ENCODE measurements around the gene SPACA7.

DNA sequence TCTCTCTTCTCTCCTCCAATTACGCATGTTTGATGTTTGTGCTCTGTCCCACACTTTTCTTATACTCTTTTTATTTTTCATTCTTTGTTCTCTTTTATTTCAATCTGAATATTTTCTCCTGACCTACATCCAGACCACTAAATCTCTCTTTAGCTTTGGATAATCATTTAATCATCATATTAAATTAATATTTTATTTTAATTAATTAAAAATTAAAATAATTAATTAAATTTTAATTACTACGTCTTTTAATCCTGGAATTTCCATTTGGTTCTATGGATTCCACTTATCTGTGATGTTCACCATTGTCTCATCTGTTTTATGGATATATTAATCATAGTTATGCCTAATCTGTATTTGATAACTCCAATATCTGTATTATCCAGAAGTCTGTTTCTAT, 62.4 kb downstream of the SPACA7 start:
- TF ChIP-seq, protein P1, sequence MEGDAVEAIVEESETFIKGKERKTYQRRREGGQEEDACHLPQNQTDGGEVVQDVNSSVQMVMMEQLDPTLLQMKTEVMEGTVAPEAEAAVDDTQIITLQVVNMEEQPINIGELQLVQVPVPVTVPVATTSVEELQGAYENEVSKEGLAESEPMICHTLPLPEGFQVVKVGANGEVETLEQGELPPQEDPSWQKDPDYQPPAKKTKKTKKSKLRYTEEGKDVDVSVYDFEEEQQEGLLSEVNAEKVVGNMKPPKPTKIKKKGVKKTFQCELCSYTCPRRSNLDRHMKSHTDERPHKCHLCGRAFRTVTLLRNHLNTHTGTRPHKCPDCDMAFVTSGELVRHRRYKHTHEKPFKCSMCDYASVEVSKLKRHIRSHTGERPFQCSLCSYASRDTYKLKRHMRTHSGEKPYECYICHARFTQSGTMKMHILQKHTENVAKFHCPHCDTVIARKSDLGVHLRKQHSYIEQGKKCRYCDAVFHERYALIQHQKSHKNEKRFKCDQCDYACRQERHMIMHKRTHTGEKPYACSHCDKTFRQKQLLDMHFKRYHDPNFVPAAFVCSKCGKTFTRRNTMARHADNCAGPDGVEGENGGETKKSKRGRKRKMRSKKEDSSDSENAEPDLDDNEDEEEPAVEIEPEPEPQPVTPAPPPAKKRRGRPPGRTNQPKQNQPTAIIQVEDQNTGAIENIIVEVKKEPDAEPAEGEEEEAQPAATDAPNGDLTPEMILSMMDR (IDR thresholded peaks at IDR 0.05; ENCODE audit: insufficient read depth, low read length, poor library complexity, severe bottlenecking): no peak
- TF ChIP-seq EZH2phosphoT487 (conservative IDR thresholded peaks at IDR 0.05; ENCODE audit: low read length): no peak

All from SU-DHL-6 (cell line).